ENCODE results near the gene SSBP3. TPM values are rescaled to one million over a fixed set of nuclear protein-coding genes. Genes with fewer than 3 reads are reported as not detected.
"Not testable (repeated sequence)": the region's sequence is repeated elsewhere in the genome, so short reads cannot be mapped to it uniquely, and the experiment has no call there.

Gene SSBP3
- total RNA-seq, 1 experiment from 2014 or later: 14.1 TPM

GRCh38 chr1:54392401-54392800 lies 13.8 kb downstream of the SSBP3 start:
- no peak for DNase-seq (ENCODE audit: low spot score)

- DNase-seq (ENCODE audit: low spot score): no peak
These were observed 14.6 kb downstream of the SSBP3 start for GRCh38 chr1:54391450-54392209.

GRCh38 chr1:54390655-54391054 lies 15.5 kb downstream of the SSBP3 start:
- DNase-seq (ENCODE audit: low spot score): no peak

GRCh38 chr1:54389608-54390007 lies 16.6 kb downstream of the SSBP3 start:
- not testable (repeated sequence) for DNase-seq (ENCODE audit: low spot score)

GRCh38 chr1:54387419-54387818 lies 18.8 kb downstream of the SSBP3 start:
- no peak for DNase-seq (ENCODE audit: low spot score)

- DNase-seq (ENCODE audit: low spot score): no peak
These were observed 20.5 kb downstream of the SSBP3 start for GRCh38 chr1:54385727-54386022.

GRCh38 chr1:54384918-54385726 lies 21.1 kb downstream of the SSBP3 start:
- DNase-seq (ENCODE audit: low spot score): no peak

- DNase-seq (ENCODE audit: low spot score): no peak
These were observed 21.7 kb downstream of the SSBP3 start for GRCh38 chr1:54384471-54384870.

- no peak for DNase-seq (ENCODE audit: low spot score)
These were observed 24.7 kb downstream of the SSBP3 start for GRCh38 chr1:54381524-54381923.

GRCh38 chr1:54380290-54380882 lies 25.8 kb downstream of the SSBP3 start:
- DNase-seq (ENCODE audit: low spot score): no peak

- DNase-seq (ENCODE audit: low spot score): no peak
These were observed 26.5 kb downstream of the SSBP3 start for GRCh38 chr1:54379555-54380289.

- no peak for DNase-seq (ENCODE audit: low spot score)
These were observed 27.2 kb downstream of the SSBP3 start for GRCh38 chr1:54378874-54379554.

- DNase-seq (ENCODE audit: low spot score): no peak
These were observed 27.9 kb downstream of the SSBP3 start for GRCh38 chr1:54378157-54378873.

GRCh38 chr1:54377040-54377691 lies 29.0 kb downstream of the SSBP3 start:
- peak; percentile 51 for DNase-seq (ENCODE audit: low spot score)

GRCh38 chr1:54376430-54377039 lies 29.7 kb downstream of the SSBP3 start:
- DNase-seq (ENCODE audit: low spot score): no peak

- DNase-seq (ENCODE audit: low spot score): no peak
These were observed 30.3 kb downstream of the SSBP3 start for GRCh38 chr1:54375712-54376429.

- DNase-seq (ENCODE audit: low spot score): no peak
These were observed 30.9 kb downstream of the SSBP3 start for GRCh38 chr1:54375298-54375697.

- DNase-seq (ENCODE audit: low spot score): no peak
These were observed 31.4 kb downstream of the SSBP3 start for GRCh38 chr1:54374766-54375165.

GRCh38 chr1:54372978-54373377 lies 33.2 kb downstream of the SSBP3 start:
- DNase-seq (ENCODE audit: low spot score): no peak
